ENCODE measurements around the gene CHRND.

GRCh38 chr2:232562515-232563151, 36.7 kb downstream of the CHRND start:
- TF ChIP-seq CTCF (IDR thresholded peaks at IDR 0.05; ENCODE audit: borderline replicate concordance, extremely low read depth, low read length, poor library complexity, severe bottlenecking) (no peak), EZH2 (IDR thresholded peaks at IDR 0.05; ENCODE audit: borderline replicate concordance, low read depth, low read length, severe bottlenecking) (no peak)
